Measurements from ENCODE around the gene EHF.

EHF gene

GRCh38 chr11:34642873-34643272 is 22.0 kb downstream of the EHF start:
- Histone ChIP-seq H3K27ac (ENCODE audit: low read depth, low read length) (no peak overlapping the region), H3K9me3 (ENCODE audit: control insufficient read depth, insufficient read depth, low read length) (no peaks in the 10 kb centered on the region), H3F3A (ENCODE audit: control insufficient read depth, insufficient read depth) (no peaks in the 10 kb centered on the region), H3K4me3 (ENCODE audit: low read length) (no peak overlapping the region), H3K4me2 (ENCODE audit: low read length) (no peak overlapping the region), H4K20me1 (ENCODE audit: control insufficient read depth, insufficient read depth, low read depth, low read length) (no peaks in the 10 kb centered on the region), H3K4me1 (ENCODE audit: control insufficient read depth, low read length) (no peaks in the 10 kb centered on the region), H3K27me3 (ENCODE audit: control insufficient read depth, low read length) (0 out of 2 replicates have a peak, but pooled peaks cover 2% of the 10 kb centered on the region), H3K36me3 (ENCODE audit: control insufficient read depth, low read length) (no peaks in the 10 kb centered on the region), H3K79me2 (ENCODE audit: control insufficient read depth, low read length) (no peaks in the 10 kb centered on the region), H3K9me2 (replicated peaks; ENCODE audit: control insufficient read depth, low read length) (no peaks in the 10 kb centered on the region)
- no peak for TF ChIP-seq EZH2phosphoT487 (IDR thresholded peaks at IDR 0.05; ENCODE audit: borderline replicate concordance, low read length)
- no peak for TF ChIP-seq CTCF (IDR thresholded peaks at IDR 0.05; ENCODE audit: low read depth, low read length, poor library complexity, severe bottlenecking)

- H3K4me3 ChIP-seq (ENCODE audit: low read length) = no peak overlapping the region
- H3K27me3 ChIP-seq (ENCODE audit: control insufficient read depth, low read length) = 0 out of 2 replicates have a peak, but pooled peaks cover 2% of the 10 kb centered on the region
- no peaks in the 10 kb centered on the region for H3K4me1 ChIP-seq (ENCODE audit: control insufficient read depth, low read length)
- no peaks in the 10 kb centered on the region for H3K9me2 ChIP-seq (replicated peaks; ENCODE audit: control insufficient read depth, low read length)
- no peaks in the 10 kb centered on the region for H3K79me2 ChIP-seq (ENCODE audit: control insufficient read depth, low read length)
- H3K36me3 ChIP-seq (ENCODE audit: control insufficient read depth, low read length) = no peaks in the 10 kb centered on the region
- no peaks in the 10 kb centered on the region for H3K9me3 ChIP-seq (ENCODE audit: control insufficient read depth, insufficient read depth, low read length)
- no peaks in the 10 kb centered on the region for H4K20me1 ChIP-seq (ENCODE audit: control insufficient read depth, insufficient read depth, low read depth, low read length)
- H3K4me2 ChIP-seq (ENCODE audit: low read length) = no peak overlapping the region
- no peak for TF ChIP-seq EZH2phosphoT487 (IDR thresholded peaks at IDR 0.05; ENCODE audit: borderline replicate concordance, low read length)
- no peak for TF ChIP-seq CTCF (IDR thresholded peaks at IDR 0.05; ENCODE audit: low read depth, low read length, poor library complexity, severe bottlenecking)
- H3F3A ChIP-seq (ENCODE audit: control insufficient read depth, insufficient read depth) = no peaks in the 10 kb centered on the region
- no peak overlapping the region for H3K27ac ChIP-seq (ENCODE audit: low read depth, low read length)
Observed at GRCh38 chr11:34643311-34643710, 22.4 kb downstream of the EHF start.

GRCh38 chr11:34643846-34644245 is 23.0 kb downstream of the EHF start:
- H3K4me3 ChIP-seq (ENCODE audit: low read length) = no peak overlapping the region
- no peaks in the 10 kb centered on the region for H3K9me3 ChIP-seq (ENCODE audit: control insufficient read depth, insufficient read depth, low read length)
- H3F3A ChIP-seq (ENCODE audit: control insufficient read depth, insufficient read depth) = no peaks in the 10 kb centered on the region
- no peaks in the 10 kb centered on the region for H3K4me1 ChIP-seq (ENCODE audit: control insufficient read depth, low read length)
- H3K27ac ChIP-seq (ENCODE audit: low read depth, low read length) = no peak overlapping the region
- 0 out of 2 replicates have a peak, but pooled peaks cover 2% of the 10 kb centered on the region for H3K27me3 ChIP-seq (ENCODE audit: control insufficient read depth, low read length)
- H4K20me1 ChIP-seq (ENCODE audit: control insufficient read depth, insufficient read depth, low read depth, low read length) = no peaks in the 10 kb centered on the region
- H3K4me2 ChIP-seq (ENCODE audit: low read length) = no peak overlapping the region
- no peaks in the 10 kb centered on the region for H3K36me3 ChIP-seq (ENCODE audit: control insufficient read depth, low read length)
- no peaks in the 10 kb centered on the region for H3K79me2 ChIP-seq (ENCODE audit: control insufficient read depth, low read length)
- TF ChIP-seq CTCF (IDR thresholded peaks at IDR 0.05; ENCODE audit: low read depth, low read length, poor library complexity, severe bottlenecking) (no peak), EZH2phosphoT487 (IDR thresholded peaks at IDR 0.05; ENCODE audit: borderline replicate concordance, low read length) (no peak)
- no peaks in the 10 kb centered on the region for H3K9me2 ChIP-seq (replicated peaks; ENCODE audit: control insufficient read depth, low read length)

Measured in DOHH2 (cell line).